WTC11 (cell line): ENCODE measurements around the gene MYF6. TPM values are rescaled to one million over a fixed set of nuclear protein-coding genes. Genes with fewer than 3 reads are reported as not detected.

ENCODE experiments used
- ATAC-seq: fragments of 200-7000 bp; cut with Tn5 transposase; 2 replicates; pipeline ENCODE4 v1.10.0; 2021; ENCODE audit warnings: mild to moderate bottlenecking, moderate library complexity
- CTCF ChIA-PET: fragments of 300-600 bp; sonication (Branson Sonifier 250); formaldehyde crosslinking; loops from one replicate; lab custom pipeline; 2021; ENCODE audit warnings: antibody characterized with exemption; lab: Charles Lee
- POLR2A ChIA-PET: fragments of 350-600 bp; sonication (Branson Sonifier 250); formaldehyde crosslinking; loops from one replicate; lab custom pipeline; 2021; ENCODE audit warnings: antibody characterized with exemption; lab: Charles Lee
- DNase-seq: peaks from one replicate; pipeline ENCODE4 v3.0.0; 2021; ENCODE audit warnings: low spot score
- H3K27ac Mint-ChIP-seq: 2 replicates; pipeline ENCODE4 v1.8.0; 2021; ENCODE audit warnings: mixed read lengths
- H3K27me3 Mint-ChIP-seq: 2 replicates; pipeline ENCODE4 v1.8.0; 2021; ENCODE audit warnings: low read depth, mild to moderate bottlenecking, moderate library complexity, mixed read lengths
- H3K36me3 Mint-ChIP-seq: 2 replicates; pipeline ENCODE4 v1.8.0; 2021; ENCODE audit warnings: mixed read lengths
- H3K4me1 Mint-ChIP-seq: 2 replicates; pipeline ENCODE4 v1.8.0; 2022; ENCODE audit warnings: mixed read lengths
- H3K4me3 Mint-ChIP-seq: 2 replicates; pipeline ENCODE4 v1.8.0; 2021; ENCODE audit warnings: mild to moderate bottlenecking, moderate library complexity, mixed read lengths
- H3K9me3 Mint-ChIP-seq: 2 replicates; pipeline ENCODE4 v1.8.0; 2021; ENCODE audit warnings: mixed read lengths
- CBFB ChIP-seq: sonication (generic); formaldehyde crosslinking; IDR thresholded peaks from 2 replicates; pipeline ENCODE4 v1.8.1; 2022; ENCODE audit warnings: mild to moderate bottlenecking, low read depth, missing genetic modification reagents
- CREB1 ChIP-seq: sonication (generic); formaldehyde crosslinking; IDR thresholded peaks from 2 replicates; pipeline ENCODE4 v1.8.0; 2023; ENCODE audit warnings: mild to moderate bottlenecking, missing genetic modification reagents
- E2F5 ChIP-seq: sonication (generic); formaldehyde crosslinking; IDR thresholded peaks from 2 replicates; pipeline ENCODE4 v1.8.1; 2022; ENCODE audit warnings: mild to moderate bottlenecking, moderate library complexity, missing genetic modification reagents
- ERG ChIP-seq: fragments of 250-450 bp; sonication (Bioruptor Pico); IDR thresholded peaks from 2 replicates; pipeline ENCODE4 v1.8.0; 2021; ENCODE audit warnings: mild to moderate bottlenecking
- ETV6 ChIP-seq: sonication (generic); formaldehyde crosslinking; IDR thresholded peaks from 2 replicates; pipeline ENCODE4 v1.8.1; 2022; ENCODE audit warnings: mild to moderate bottlenecking, missing genetic modification reagents
- GRHL2 ChIP-seq: fragments of 250-450 bp; sonication (Bioruptor Pico); IDR thresholded peaks from 2 replicates; pipeline ENCODE4 v1.8.0; 2022; ENCODE audit warnings: mild to moderate bottlenecking, moderate library complexity; ENCODE audit not compliant: insufficient replicate concordance, severe bottlenecking
- IRF2 ChIP-seq: sonication (generic); formaldehyde crosslinking; IDR thresholded peaks from 2 replicates; pipeline ENCODE4 v1.8.0; 2022; ENCODE audit warnings: low read depth, missing genetic modification reagents, borderline replicate concordance
- KAT7 ChIP-seq: sonication (generic); formaldehyde crosslinking; IDR thresholded peaks from 2 replicates; pipeline ENCODE4 v1.8.1; 2023; ENCODE audit warnings: missing genetic modification reagents, mild to moderate bottlenecking, borderline replicate concordance
- SP1 ChIP-seq: sonication (generic); formaldehyde crosslinking; conservative IDR thresholded peaks from 2 replicates; pipeline ENCODE4 v1.8.1; 2022; ENCODE audit warnings: missing genetic modification reagents
- TCF7 ChIP-seq: sonication (generic); formaldehyde crosslinking; IDR thresholded peaks from 2 replicates; pipeline ENCODE4 v1.8.0; 2022; ENCODE audit warnings: mild to moderate bottlenecking, low read depth, missing genetic modification reagents, moderate library complexity
- TEAD4 ChIP-seq: sonication (generic); formaldehyde crosslinking; IDR thresholded peaks from 2 replicates; pipeline ENCODE4 v1.8.0; 2022; ENCODE audit warnings: mild to moderate bottlenecking, missing genetic modification reagents
- USF1 ChIP-seq: sonication (generic); formaldehyde crosslinking; IDR thresholded peaks from 2 replicates; pipeline ENCODE4 v1.8.0; 2022; ENCODE audit warnings: mild to moderate bottlenecking, missing genetic modification reagents
- ZNF138 ChIP-seq: sonication (generic); formaldehyde crosslinking; conservative IDR thresholded peaks from 2 replicates; pipeline ENCODE4 v1.8.1; 2022; ENCODE audit warnings: mild to moderate bottlenecking, moderate library complexity, missing genetic modification reagents
- ZNF263 ChIP-seq: sonication (generic); formaldehyde crosslinking; IDR thresholded peaks from 2 replicates; pipeline ENCODE4 v1.8.1; 2022; ENCODE audit warnings: low read depth, mild to moderate bottlenecking, moderate library complexity, missing genetic modification reagents
- ZNF396 ChIP-seq: fragments of 250-450 bp; sonication (Bioruptor Pico); IDR thresholded peaks from 2 replicates; pipeline ENCODE4 v1.8.0; 2021; ENCODE audit warnings: mild to moderate bottlenecking, moderate library complexity, borderline replicate concordance
- total RNA-seq: library from RNA; stranded (reverse); gene quantifications from 3 replicates; pipeline ENCODE4 v1.2.3, GENCODE V29; 2021
- TF ChIP-seq, protein P1 (sequence below): sonication (generic); formaldehyde crosslinking; IDR thresholded peaks from 2 replicates; pipeline ENCODE4 v1.8.1; 2023; ENCODE audit warnings: mild to moderate bottlenecking, missing genetic modification reagents, moderate library complexity
- TF ChIP-seq, protein P2 (sequence below): sonication (generic); formaldehyde crosslinking; IDR thresholded peaks from 2 replicates; pipeline ENCODE4 v1.8.0; 2022; ENCODE audit warnings: mild to moderate bottlenecking, missing genetic modification reagents
- TF ChIP-seq, protein P3 (sequence below): sonication (generic); formaldehyde crosslinking; IDR thresholded peaks from 2 replicates; pipeline ENCODE4 v1.8.1; 2022; ENCODE audit warnings: mild to moderate bottlenecking, missing genetic modification reagents, moderate library complexity, borderline replicate concordance
- TF ChIP-seq, protein P4 (sequence below): sonication (generic); formaldehyde crosslinking; IDR thresholded peaks from 2 replicates; pipeline ENCODE4 v1.8.0; 2023; ENCODE audit warnings: missing genetic modification reagents, mild to moderate bottlenecking, borderline replicate concordance
- TF ChIP-seq, protein P5 (sequence below): sonication (generic); formaldehyde crosslinking; IDR thresholded peaks from 2 replicates; pipeline ENCODE4 v1.8.1; 2022; ENCODE audit warnings: missing genetic modification reagents, borderline replicate concordance

MYF6 gene
- total RNA-seq, 1 experiment from 2014 or later = 0.15 TPM

DNA sequence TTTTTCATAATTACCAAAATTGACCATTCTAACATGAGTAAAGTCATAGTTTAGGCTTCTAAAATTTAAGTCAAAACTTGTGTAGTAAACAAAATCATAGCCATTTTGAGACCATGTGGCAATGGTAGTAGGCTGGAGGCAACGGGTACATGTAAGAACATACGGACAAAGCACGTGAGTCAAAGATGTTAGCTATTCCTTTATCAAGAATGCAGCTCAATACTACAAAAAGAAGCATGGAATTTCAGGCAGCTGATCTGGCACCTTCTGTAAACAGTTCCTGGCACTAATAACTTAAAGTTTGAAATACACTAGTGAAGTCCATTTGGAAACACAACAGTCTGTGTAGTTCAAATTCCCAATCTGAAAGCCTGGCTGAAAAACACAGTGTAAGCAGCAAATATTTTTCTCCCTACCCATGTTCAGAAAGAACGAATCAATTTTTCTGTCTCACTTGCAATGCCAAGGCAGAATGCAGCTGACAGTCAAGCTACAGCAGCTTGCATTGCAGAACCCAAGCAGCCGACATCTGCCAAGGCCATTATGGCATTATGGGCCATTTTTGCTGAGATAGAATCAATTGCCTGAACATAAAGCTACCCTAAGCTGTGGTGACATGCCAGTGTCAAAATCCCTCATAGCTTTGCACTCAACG lies 38.5 kb downstream of the MYF6 start (continued):
- TF ChIP-seq, protein P1, sequence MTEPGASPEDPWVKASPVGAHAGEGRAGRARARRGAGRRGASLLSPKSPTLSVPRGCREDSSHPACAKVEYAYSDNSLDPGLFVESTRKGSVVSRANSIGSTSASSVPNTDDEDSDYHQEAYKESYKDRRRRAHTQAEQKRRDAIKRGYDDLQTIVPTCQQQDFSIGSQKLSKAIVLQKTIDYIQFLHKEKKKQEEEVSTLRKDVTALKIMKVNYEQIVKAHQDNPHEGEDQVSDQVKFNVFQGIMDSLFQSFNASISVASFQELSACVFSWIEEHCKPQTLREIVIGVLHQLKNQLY (CRISPR knock-in tag) = no peak
- TF ChIP-seq ZNF263 (CRISPR knock-in tag) (no peak), ERG (CRISPR knock-in tag) (no peak), ETV6 (CRISPR knock-in tag) (no peak), CBFB (CRISPR knock-in tag) (no peak), IRF2 (CRISPR knock-in tag) (no peak)
- TF ChIP-seq, protein P2, sequence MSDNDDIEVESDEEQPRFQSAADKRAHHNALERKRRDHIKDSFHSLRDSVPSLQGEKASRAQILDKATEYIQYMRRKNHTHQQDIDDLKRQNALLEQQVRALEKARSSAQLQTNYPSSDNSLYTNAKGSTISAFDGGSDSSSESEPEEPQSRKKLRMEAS (CRISPR knock-in tag) = no peak
- TF ChIP-seq, all 79 proteins: peak for 0

DNA sequence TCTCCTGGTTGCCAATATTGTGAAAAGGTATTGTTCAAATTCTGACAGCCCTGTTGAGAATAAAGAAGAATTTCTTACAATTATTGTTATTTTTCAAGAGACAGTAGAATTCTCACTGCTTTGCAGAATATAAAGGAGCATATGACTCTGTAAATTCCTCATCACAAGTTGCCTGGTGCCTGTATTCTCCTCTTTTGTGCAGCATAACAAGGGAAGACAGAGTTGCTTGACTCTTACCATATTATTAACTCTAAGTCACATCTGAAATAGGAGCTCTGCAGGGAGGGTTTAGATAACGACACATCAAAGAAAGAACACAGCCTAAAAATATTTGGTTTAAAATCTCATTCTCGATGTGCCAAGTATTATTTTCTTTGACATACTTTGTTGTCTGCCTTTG lies 40.4 kb downstream of the MYF6 start:
- ATAC-seq = no peak
- H3K27ac Mint-ChIP-seq = no peak overlapping the region
- TF ChIP-seq CREB1 (CRISPR knock-in tag) (no peak), ZNF396 (no peak), GRHL2 (no peak), USF1 (CRISPR knock-in tag) (no peak), E2F5 (CRISPR knock-in tag) (no peak), KAT7 (CRISPR knock-in tag) (no peak), TCF7 (no peak), SP1 (CRISPR knock-in tag) (no peak), CBFB (CRISPR knock-in tag) (no peak), ZNF138 (no peak), TEAD4 (CRISPR knock-in tag) (no peak)
- TF ChIP-seq, protein P3, sequence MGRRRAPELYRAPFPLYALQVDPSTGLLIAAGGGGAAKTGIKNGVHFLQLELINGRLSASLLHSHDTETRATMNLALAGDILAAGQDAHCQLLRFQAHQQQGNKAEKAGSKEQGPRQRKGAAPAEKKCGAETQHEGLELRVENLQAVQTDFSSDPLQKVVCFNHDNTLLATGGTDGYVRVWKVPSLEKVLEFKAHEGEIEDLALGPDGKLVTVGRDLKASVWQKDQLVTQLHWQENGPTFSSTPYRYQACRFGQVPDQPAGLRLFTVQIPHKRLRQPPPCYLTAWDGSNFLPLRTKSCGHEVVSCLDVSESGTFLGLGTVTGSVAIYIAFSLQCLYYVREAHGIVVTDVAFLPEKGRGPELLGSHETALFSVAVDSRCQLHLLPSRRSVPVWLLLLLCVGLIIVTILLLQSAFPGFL (CRISPR knock-in tag) = no peak
- TF ChIP-seq, protein P4, sequence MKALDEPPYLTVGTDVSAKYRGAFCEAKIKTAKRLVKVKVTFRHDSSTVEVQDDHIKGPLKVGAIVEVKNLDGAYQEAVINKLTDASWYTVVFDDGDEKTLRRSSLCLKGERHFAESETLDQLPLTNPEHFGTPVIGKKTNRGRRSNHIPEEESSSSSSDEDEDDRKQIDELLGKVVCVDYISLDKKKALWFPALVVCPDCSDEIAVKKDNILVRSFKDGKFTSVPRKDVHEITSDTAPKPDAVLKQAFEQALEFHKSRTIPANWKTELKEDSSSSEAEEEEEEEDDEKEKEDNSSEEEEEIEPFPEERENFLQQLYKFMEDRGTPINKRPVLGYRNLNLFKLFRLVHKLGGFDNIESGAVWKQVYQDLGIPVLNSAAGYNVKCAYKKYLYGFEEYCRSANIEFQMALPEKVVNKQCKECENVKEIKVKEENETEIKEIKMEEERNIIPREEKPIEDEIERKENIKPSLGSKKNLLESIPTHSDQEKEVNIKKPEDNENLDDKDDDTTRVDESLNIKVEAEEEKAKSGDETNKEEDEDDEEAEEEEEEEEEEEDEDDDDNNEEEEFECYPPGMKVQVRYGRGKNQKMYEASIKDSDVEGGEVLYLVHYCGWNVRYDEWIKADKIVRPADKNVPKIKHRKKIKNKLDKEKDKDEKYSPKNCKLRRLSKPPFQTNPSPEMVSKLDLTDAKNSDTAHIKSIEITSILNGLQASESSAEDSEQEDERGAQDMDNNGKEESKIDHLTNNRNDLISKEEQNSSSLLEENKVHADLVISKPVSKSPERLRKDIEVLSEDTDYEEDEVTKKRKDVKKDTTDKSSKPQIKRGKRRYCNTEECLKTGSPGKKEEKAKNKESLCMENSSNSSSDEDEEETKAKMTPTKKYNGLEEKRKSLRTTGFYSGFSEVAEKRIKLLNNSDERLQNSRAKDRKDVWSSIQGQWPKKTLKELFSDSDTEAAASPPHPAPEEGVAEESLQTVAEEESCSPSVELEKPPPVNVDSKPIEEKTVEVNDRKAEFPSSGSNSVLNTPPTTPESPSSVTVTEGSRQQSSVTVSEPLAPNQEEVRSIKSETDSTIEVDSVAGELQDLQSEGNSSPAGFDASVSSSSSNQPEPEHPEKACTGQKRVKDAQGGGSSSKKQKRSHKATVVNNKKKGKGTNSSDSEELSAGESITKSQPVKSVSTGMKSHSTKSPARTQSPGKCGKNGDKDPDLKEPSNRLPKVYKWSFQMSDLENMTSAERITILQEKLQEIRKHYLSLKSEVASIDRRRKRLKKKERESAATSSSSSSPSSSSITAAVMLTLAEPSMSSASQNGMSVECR (CRISPR knock-in tag) = no peak
- TF ChIP-seq, protein P5, sequence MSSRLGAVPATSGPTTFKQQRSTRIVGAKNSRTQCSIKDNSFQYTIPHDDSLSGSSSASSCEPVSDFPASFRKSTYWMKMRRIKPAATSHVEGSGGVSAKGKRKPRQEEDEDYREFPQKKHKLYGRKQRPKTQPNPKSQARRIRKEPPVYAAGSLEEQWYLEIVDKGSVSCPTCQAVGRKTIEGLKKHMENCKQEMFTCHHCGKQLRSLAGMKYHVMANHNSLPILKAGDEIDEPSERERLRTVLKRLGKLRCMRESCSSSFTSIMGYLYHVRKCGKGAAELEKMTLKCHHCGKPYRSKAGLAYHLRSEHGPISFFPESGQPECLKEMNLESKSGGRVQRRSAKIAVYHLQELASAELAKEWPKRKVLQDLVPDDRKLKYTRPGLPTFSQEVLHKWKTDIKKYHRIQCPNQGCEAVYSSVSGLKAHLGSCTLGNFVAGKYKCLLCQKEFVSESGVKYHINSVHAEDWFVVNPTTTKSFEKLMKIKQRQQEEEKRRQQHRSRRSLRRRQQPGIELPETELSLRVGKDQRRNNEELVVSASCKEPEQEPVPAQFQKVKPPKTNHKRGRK (CRISPR knock-in tag) = no peak
- no peaks in the 10 kb centered on the region for H3K4me1 Mint-ChIP-seq
- H3K9me3 Mint-ChIP-seq = no peaks in the 10 kb centered on the region
- no peaks in the 10 kb centered on the region for H3K27me3 Mint-ChIP-seq
- ChIA-PET POLR2A (no interaction called here), CTCF (no interaction called here)
- H3K4me3 Mint-ChIP-seq = no peak overlapping the region
- DNase-seq = no peak
- H3K36me3 Mint-ChIP-seq = no peaks in the 10 kb centered on the region
